Transverse colon (tissue), 4 donors: ENCODE measurements around the gene GALNT18.

Experiments used
- EP300 ChIP-seq: sonication (generic); formaldehyde crosslinking; IDR thresholded peaks from one replicate; pipeline ENCODE4 v1.6.1; 2017; ENCODE audit warnings: antibody characterized with exemption, low read depth
- POLR2A ChIP-seq: fragments of 450-650 bp; IDR thresholded peaks from one replicate; pipeline ENCODE4 v1.6.1; 2016; ENCODE audit warnings: antibody characterized with exemption, mild to moderate bottlenecking, moderate library complexity
- POLR2AphosphoS5 ChIP-seq, 3 donors: sonication (generic); formaldehyde crosslinking; IDR thresholded peaks; one replicate each; pipeline ENCODE4 v1.6.1; 2016; ENCODE audit warnings: antibody characterized with exemption in 3 of 3
- TF ChIP-seq, protein P1 (sequence below), 5 experiments: fragments of 200-600 bp in 3 of 5; fragments of 450-650 bp in 2 of 5; sonication (generic) in 3 of 5; IDR thresholded peaks; 1 replicate in 2 of 5; 2 replicates in 3 of 5; pipeline ENCODE4 v1.5.1; 2016 to 2017; ENCODE audit warnings: antibody characterized with exemption in 5 of 5, inconsistent platforms in 3 of 5, mild to moderate bottlenecking in 2 of 5, moderate library complexity in 1 of 5

DNA sequence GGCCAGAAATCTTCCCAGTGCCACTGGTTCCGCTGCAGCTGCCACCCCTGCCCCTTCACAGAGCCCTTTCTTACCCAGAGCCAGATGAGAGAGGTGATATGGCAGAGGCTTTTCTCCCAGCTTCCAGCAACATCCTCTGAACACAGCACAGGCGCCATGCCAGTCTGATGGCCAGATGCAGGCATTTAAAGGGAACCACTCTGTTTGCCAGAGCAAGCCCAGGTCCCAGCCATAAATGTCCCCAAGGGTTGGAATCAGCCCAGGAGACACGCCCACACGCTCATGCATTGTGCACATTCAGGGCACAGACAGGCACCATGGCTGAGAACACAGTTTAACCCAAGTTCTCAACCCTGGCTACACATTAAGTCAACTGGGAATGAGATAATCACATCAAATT, 154.5 kb downstream of the GALNT18 start:
- TF ChIP-seq, protein P1, sequence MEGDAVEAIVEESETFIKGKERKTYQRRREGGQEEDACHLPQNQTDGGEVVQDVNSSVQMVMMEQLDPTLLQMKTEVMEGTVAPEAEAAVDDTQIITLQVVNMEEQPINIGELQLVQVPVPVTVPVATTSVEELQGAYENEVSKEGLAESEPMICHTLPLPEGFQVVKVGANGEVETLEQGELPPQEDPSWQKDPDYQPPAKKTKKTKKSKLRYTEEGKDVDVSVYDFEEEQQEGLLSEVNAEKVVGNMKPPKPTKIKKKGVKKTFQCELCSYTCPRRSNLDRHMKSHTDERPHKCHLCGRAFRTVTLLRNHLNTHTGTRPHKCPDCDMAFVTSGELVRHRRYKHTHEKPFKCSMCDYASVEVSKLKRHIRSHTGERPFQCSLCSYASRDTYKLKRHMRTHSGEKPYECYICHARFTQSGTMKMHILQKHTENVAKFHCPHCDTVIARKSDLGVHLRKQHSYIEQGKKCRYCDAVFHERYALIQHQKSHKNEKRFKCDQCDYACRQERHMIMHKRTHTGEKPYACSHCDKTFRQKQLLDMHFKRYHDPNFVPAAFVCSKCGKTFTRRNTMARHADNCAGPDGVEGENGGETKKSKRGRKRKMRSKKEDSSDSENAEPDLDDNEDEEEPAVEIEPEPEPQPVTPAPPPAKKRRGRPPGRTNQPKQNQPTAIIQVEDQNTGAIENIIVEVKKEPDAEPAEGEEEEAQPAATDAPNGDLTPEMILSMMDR (IDR thresholded peaks at IDR 0.05), result no peak
- TF ChIP-seq POLR2A (no peak), POLR2AphosphoS5 (IDR thresholded peaks at IDR 0.05) (no peak), EP300 (no peak)
